ENCODE measurements around the gene CA6. TPM values are rescaled to one million over a fixed set of nuclear protein-coding genes. Genes with fewer than 3 reads are reported as not detected.
A peak's percentile ranks its signal among the peaks of the same experiment; 100 is the strongest.
"Not testable (repeated sequence)": the region's sequence is repeated elsewhere in the genome, so short reads cannot be mapped to it uniquely, and the experiment has no call there.

Gene CA6
- polyA plus RNA-seq (not detected in 3 replicates), polyA minus RNA-seq (not detected in 3 replicates)
- polyA plus RNA-seq (2011; ENCODE audit: low read depth) = not detected
- not detected in 2 replicates for polyA plus RNA-seq (2011; cell fraction: cytosol; rRNA removed)
- polyA plus RNA-seq (2011; cell fraction: nucleus; rRNA removed) = not detected in 2 replicates
- polyA plus RNA-seq (2012; ENCODE audit: low replicate concordance) = not detected in 2 replicates
- not detected for polyA minus RNA-seq (2011; cell fraction: cytosol; rRNA and poly(A)+ RNA removed)
- polyA minus RNA-seq (2011; cell fraction: nucleus; rRNA and poly(A)+ RNA removed) = not detected in 2 replicates

- Histone ChIP-seq H3K79me2 (ENCODE audit: control insufficient read depth, insufficient read depth, low read length) (no peaks in the 10 kb centered on the region), H2AFZ (ENCODE audit: control insufficient read depth, low read length) (no peak within 1 kb of the TSS), H3K4me2 (ENCODE audit: control insufficient read depth, extremely low read depth, insufficient read depth, low read depth, low read length) (no peak within 1 kb of the TSS), H3K9ac (ENCODE audit: control insufficient read depth, extremely low read depth, insufficient read depth, low read length) (no peak within 1 kb of the TSS), H3K4me3 (ENCODE audit: control insufficient read depth in 2 of 3, extremely low read depth in 1 of 3, insufficient read depth in 2 of 3, low read depth in 1 of 3, low read length in 3 of 3) (no peak within 1 kb of the TSS), H3K36me3 (ENCODE audit: control insufficient read depth in 2 of 2, extremely low read depth in 1 of 2, insufficient read depth in 2 of 2, low read length in 2 of 2) (no peaks in the 10 kb centered on the region), H3K4me1 (ENCODE audit: control insufficient read depth, extremely low read depth, insufficient read depth, low read length) (peaks cover 5% of the 10 kb centered on the region), H3K9me3 (ENCODE audit: control insufficient read depth, low read depth, low read length) (no peaks in the 10 kb centered on the region), H4K20me1 (ENCODE audit: control insufficient read depth, extremely low read depth, insufficient read depth, low read length) (no peaks in the 10 kb centered on the region), H3K27me3 (ENCODE audit: control insufficient read depth, extremely low read depth, insufficient read depth, low read length) (no peaks in the 10 kb centered on the region), H3K27ac (ENCODE audit: control insufficient read depth, insufficient read depth, low read length) (no peak within 1 kb of the TSS), H3K9me1 (ENCODE audit: control insufficient read depth, extremely low read depth, insufficient read depth, low read length) (no peaks in the 10 kb centered on the region)
- FAIRE-seq = no peak
- no peak for DNase-seq (ENCODE audit: low read depth, low spot score)
- dilution Hi-C loops (cut with MboI; ENCODE audit: extremely low pct_ligation_motif_present, low sequenced_read_pairs) = no loop called here
- TF ChIP-seq CTCF (optimal IDR thresholded peaks at IDR 0.05 in 1 of 3, IDR thresholded peaks at IDR 0.05 in 1 of 3, conservative IDR thresholded peaks at IDR 0.05 in 1 of 3; ENCODE audit: extremely low read depth in 1 of 3, insufficient read depth in 2 of 3, low read length in 3 of 3) (no peak), EZH2 (IDR thresholded peaks at IDR 0.05; ENCODE audit: low read length) (no peak)
These were observed at the start of gene CA6 for GRCh38 chr1:8945568-8945967. Gene CA6 (plus strand): TSS chr1:8945868. CDS start chr1:8945887, 19 bp downstream.

GRCh38 chr1:8896775-8897174, 48.9 kb upstream of the CA6 start:
- H3K27me3 ChIP-seq (ENCODE audit: control insufficient read depth, extremely low read depth, insufficient read depth, low read length); H2AFZ ChIP-seq (ENCODE audit: control insufficient read depth, low read length); H3K4me3 ChIP-seq (ENCODE audit: control insufficient read depth in 2 of 3, extremely low read depth in 1 of 3, insufficient read depth in 2 of 3, low read depth in 1 of 3, low read length in 3 of 3); H4K20me1 ChIP-seq (ENCODE audit: control insufficient read depth, extremely low read depth, insufficient read depth, low read length); dilution Hi-C loops (cut with MboI; ENCODE audit: extremely low pct_ligation_motif_present, low sequenced_read_pairs); H3K9me3 ChIP-seq (ENCODE audit: control insufficient read depth, low read depth, low read length); DNase-seq (ENCODE audit: low read depth, low spot score); H3K9ac ChIP-seq (ENCODE audit: control insufficient read depth, extremely low read depth, insufficient read depth, low read length); H3K9me1 ChIP-seq (ENCODE audit: control insufficient read depth, extremely low read depth, insufficient read depth, low read length); H3K79me2 ChIP-seq (ENCODE audit: control insufficient read depth, insufficient read depth, low read length); H3K36me3 ChIP-seq (ENCODE audit: control insufficient read depth in 2 of 2, extremely low read depth in 1 of 2, insufficient read depth in 2 of 2, low read length in 2 of 2): not testable (repeated sequence)
- peaks cover 19% of the 10 kb centered on the region for H3K4me1 ChIP-seq (ENCODE audit: control insufficient read depth, extremely low read depth, insufficient read depth, low read length)
- FAIRE-seq = peak; percentile 20
- H3K4me2 ChIP-seq (ENCODE audit: control insufficient read depth, extremely low read depth, insufficient read depth, low read depth, low read length) = peak overlapping the region; percentile 37
- peak overlapping the region; percentile 31 for H3K27ac ChIP-seq (ENCODE audit: control insufficient read depth, insufficient read depth, low read length)

GRCh38 chr1:8897505-8897904, 48.2 kb upstream of the CA6 start:
- H3K9ac ChIP-seq (ENCODE audit: control insufficient read depth, extremely low read depth, insufficient read depth, low read length); H3K36me3 ChIP-seq (ENCODE audit: control insufficient read depth in 2 of 2, extremely low read depth in 1 of 2, insufficient read depth in 2 of 2, low read length in 2 of 2); H3K4me3 ChIP-seq (ENCODE audit: control insufficient read depth in 2 of 3, extremely low read depth in 1 of 3, insufficient read depth in 2 of 3, low read depth in 1 of 3, low read length in 3 of 3); FAIRE-seq; H3K9me3 ChIP-seq (ENCODE audit: control insufficient read depth, low read depth, low read length); H3K79me2 ChIP-seq (ENCODE audit: control insufficient read depth, insufficient read depth, low read length); H3K27ac ChIP-seq (ENCODE audit: control insufficient read depth, insufficient read depth, low read length); dilution Hi-C loops (cut with MboI; ENCODE audit: extremely low pct_ligation_motif_present, low sequenced_read_pairs); H4K20me1 ChIP-seq (ENCODE audit: control insufficient read depth, extremely low read depth, insufficient read depth, low read length); H3K27me3 ChIP-seq (ENCODE audit: control insufficient read depth, extremely low read depth, insufficient read depth, low read length); H3K9me1 ChIP-seq (ENCODE audit: control insufficient read depth, extremely low read depth, insufficient read depth, low read length); H3K4me2 ChIP-seq (ENCODE audit: control insufficient read depth, extremely low read depth, insufficient read depth, low read depth, low read length); DNase-seq (ENCODE audit: low read depth, low spot score); H2AFZ ChIP-seq (ENCODE audit: control insufficient read depth, low read length): not testable (repeated sequence)
- H3K4me1 ChIP-seq (ENCODE audit: control insufficient read depth, extremely low read depth, insufficient read depth, low read length) = peaks cover 23% of the 10 kb centered on the region

GRCh38 chr1:8898418-8898817, 47.2 kb upstream of the CA6 start:
- H3K79me2 ChIP-seq (ENCODE audit: control insufficient read depth, insufficient read depth, low read length); H3K36me3 ChIP-seq (ENCODE audit: control insufficient read depth in 2 of 2, extremely low read depth in 1 of 2, insufficient read depth in 2 of 2, low read length in 2 of 2); DNase-seq (ENCODE audit: low read depth, low spot score); H3K4me2 ChIP-seq (ENCODE audit: control insufficient read depth, extremely low read depth, insufficient read depth, low read depth, low read length); FAIRE-seq; dilution Hi-C loops (cut with MboI; ENCODE audit: extremely low pct_ligation_motif_present, low sequenced_read_pairs); H3K9me3 ChIP-seq (ENCODE audit: control insufficient read depth, low read depth, low read length); H2AFZ ChIP-seq (ENCODE audit: control insufficient read depth, low read length); H3K27ac ChIP-seq (ENCODE audit: control insufficient read depth, insufficient read depth, low read length); H3K9ac ChIP-seq (ENCODE audit: control insufficient read depth, extremely low read depth, insufficient read depth, low read length); H3K27me3 ChIP-seq (ENCODE audit: control insufficient read depth, extremely low read depth, insufficient read depth, low read length); H3K4me3 ChIP-seq (ENCODE audit: control insufficient read depth in 2 of 3, extremely low read depth in 1 of 3, insufficient read depth in 2 of 3, low read depth in 1 of 3, low read length in 3 of 3); H3K9me1 ChIP-seq (ENCODE audit: control insufficient read depth, extremely low read depth, insufficient read depth, low read length); H4K20me1 ChIP-seq (ENCODE audit: control insufficient read depth, extremely low read depth, insufficient read depth, low read length): not testable (repeated sequence)
- peaks cover 32% of the 10 kb centered on the region for H3K4me1 ChIP-seq (ENCODE audit: control insufficient read depth, extremely low read depth, insufficient read depth, low read length)

Measured in keratinocyte (primary cell).